Gastroesophageal sphincter (tissue), 4 donors: ENCODE measurements around the gene PTRH2. TPM values are rescaled to one million over a fixed set of nuclear protein-coding genes. Genes with fewer than 3 reads are reported as not detected.

ENCODE experiments used
- ATAC-seq: fragments of 150-250 bp; one replicate; pipeline ENCODE4 v1.9.1; 2016; ENCODE audit warnings: mild to moderate bottlenecking, moderate library complexity
- H3K27ac ChIP-seq, 4 donors: fragments of 200-600 bp; sonication (generic) in 3 of 4; 1 replicate in 3 of 4; 2 replicates in 1 of 4; pipeline ENCODE4 v1.5.1; 2016 to 2019
- H3K27me3 ChIP-seq: fragments of 200-600 bp; sonication (generic); one replicate; pipeline ENCODE4 v1.5.1; 2019
- H3K36me3 ChIP-seq, 2 donors: fragments of 200-600 bp; sonication (generic); one replicate each; pipeline ENCODE4 v1.5.1; 2019; ENCODE audit warnings: control low read depth in 1 of 2
- H3K4me1 ChIP-seq, 3 donors: fragments of 200-600 bp; sonication (generic); 1 replicate in 2 of 3; 2 replicates in 1 of 3; pipeline ENCODE4 v1.5.1; 2016 to 2019; ENCODE audit warnings: control low read depth in 2 of 3
- H3K4me3 ChIP-seq, 2 donors: fragments of 200-600 bp; sonication (generic); one replicate each; pipeline ENCODE4 v1.5.1; 2019; ENCODE audit warnings: mild to moderate bottlenecking in 1 of 2, moderate library complexity in 1 of 2
- H3K9me3 ChIP-seq, 3 donors: fragments of 200-600 bp; sonication (generic); one replicate each; pipeline ENCODE4 v1.5.1; 2017 to 2019; ENCODE audit warnings: control low read depth in 2 of 3
- EP300 ChIP-seq: sonication (generic); formaldehyde crosslinking; IDR thresholded peaks from one replicate; pipeline ENCODE4 v1.6.1; 2017; ENCODE audit warnings: antibody characterized with exemption, mild to moderate bottlenecking
- POLR2A ChIP-seq, 2 donors: fragments of 450-650 bp; IDR thresholded peaks; one replicate each; pipeline ENCODE4 v1.6.1; 2017; ENCODE audit warnings: antibody characterized with exemption in 2 of 2, mild to moderate bottlenecking in 2 of 2, moderate library complexity in 1 of 2
- POLR2AphosphoS5 ChIP-seq: sonication (generic); formaldehyde crosslinking; IDR thresholded peaks from one replicate; pipeline ENCODE4 v1.6.1; 2017; ENCODE audit warnings: antibody characterized with exemption
- WGBS, 2 donors: methylation state at CpG; one replicate each; pipeline ENCODE4 v1.1.5; 2018; ENCODE audit warnings: low coverage in 1 of 2; 5-methylcytosine and 5-hydroxymethylcytosine counted together
- total RNA-seq, 4 donors: library from RNA; depleted of rRNA; stranded (reverse); fragments of >200 nt; gene quantifications; one replicate each; pipeline ENCODE4 v1.1.0, GENCODE V29; 2016
- TF ChIP-seq, protein P1 (sequence below), 4 experiments: fragments of 200-600 bp in 2 of 4; fragments of 450-650 bp in 2 of 4; sonication (generic) in 1 of 4; IDR thresholded peaks; one replicate each; pipeline ENCODE4 v1.5.1; 2017 to 2019; ENCODE audit warnings: antibody characterized with exemption in 4 of 4, mild to moderate bottlenecking in 2 of 4, moderate library complexity in 2 of 4

The PTRH2 gene
- total RNA-seq, 4 donors from 2014 or later, result 16.6 to 26.0 (median 24.3) TPM

DNA sequence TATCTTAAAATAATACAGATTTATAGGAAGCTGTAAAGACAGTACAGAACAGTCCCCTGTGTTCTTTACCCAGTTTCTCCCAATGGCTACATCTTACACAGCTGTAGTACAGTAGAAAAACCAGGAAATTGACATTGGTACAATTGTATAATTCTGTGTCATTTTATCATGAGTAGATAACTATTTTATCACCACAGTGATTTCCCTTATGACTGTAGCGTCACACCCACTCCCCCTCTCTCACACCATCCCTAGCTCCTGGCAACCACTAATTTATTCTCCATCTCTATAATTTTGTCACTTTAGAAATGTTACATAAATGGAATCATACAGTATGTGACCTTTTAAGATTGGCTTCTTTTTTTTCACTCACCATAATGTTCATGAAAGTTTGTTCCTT, 56.6 kb downstream of the PTRH2 start:
- WGBS, 2 donors, result 88 to 100% methylated on average over 1 of the region's 1 CpG
- no peaks in the 10 kb centered on the region for H3K27me3 ChIP-seq
- ATAC-seq, result no peak
- H3K4me1 ChIP-seq, result peaks cover 0 to 19% (median 0%) of the 10 kb centered on the region in 3 donors
- H3K4me3 ChIP-seq, result no peak overlapping the region
- no peak overlapping the region for H3K27ac ChIP-seq
- peaks cover 11 to 92% of the 10 kb centered on the region in 2 donors for H3K36me3 ChIP-seq
- no peaks in the 10 kb centered on the region for H3K9me3 ChIP-seq
- TF ChIP-seq POLR2A (IDR thresholded peaks at IDR 0.05) (no peak), POLR2AphosphoS5 (no peak), EP300 (no peak)
- TF ChIP-seq, protein P1, sequence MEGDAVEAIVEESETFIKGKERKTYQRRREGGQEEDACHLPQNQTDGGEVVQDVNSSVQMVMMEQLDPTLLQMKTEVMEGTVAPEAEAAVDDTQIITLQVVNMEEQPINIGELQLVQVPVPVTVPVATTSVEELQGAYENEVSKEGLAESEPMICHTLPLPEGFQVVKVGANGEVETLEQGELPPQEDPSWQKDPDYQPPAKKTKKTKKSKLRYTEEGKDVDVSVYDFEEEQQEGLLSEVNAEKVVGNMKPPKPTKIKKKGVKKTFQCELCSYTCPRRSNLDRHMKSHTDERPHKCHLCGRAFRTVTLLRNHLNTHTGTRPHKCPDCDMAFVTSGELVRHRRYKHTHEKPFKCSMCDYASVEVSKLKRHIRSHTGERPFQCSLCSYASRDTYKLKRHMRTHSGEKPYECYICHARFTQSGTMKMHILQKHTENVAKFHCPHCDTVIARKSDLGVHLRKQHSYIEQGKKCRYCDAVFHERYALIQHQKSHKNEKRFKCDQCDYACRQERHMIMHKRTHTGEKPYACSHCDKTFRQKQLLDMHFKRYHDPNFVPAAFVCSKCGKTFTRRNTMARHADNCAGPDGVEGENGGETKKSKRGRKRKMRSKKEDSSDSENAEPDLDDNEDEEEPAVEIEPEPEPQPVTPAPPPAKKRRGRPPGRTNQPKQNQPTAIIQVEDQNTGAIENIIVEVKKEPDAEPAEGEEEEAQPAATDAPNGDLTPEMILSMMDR (IDR thresholded peaks at IDR 0.05), result no peak

DNA sequence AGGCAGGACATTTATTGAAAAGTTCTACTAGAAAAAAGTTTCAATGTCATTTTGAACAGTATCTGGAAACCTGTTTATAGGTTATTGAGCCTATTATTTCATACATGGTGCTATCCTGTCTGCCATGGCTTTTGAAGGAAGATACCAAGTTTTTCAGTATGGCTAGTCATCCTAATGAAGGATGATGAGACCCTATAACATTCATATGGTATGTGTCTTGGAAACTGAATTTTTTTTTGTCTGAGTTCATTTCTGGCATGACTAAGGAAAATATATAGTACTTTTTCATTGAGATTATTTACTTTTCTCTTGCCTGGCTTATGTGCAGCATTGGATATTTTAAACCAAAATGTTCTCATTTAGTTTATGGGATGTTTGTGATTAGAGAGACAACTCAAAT, 57.3 kb downstream of the PTRH2 start:
- H3K27me3 ChIP-seq, result no peaks in the 10 kb centered on the region
- H3K36me3 ChIP-seq, result peaks cover 11 to 86% of the 10 kb centered on the region in 2 donors
- H3K27ac ChIP-seq, result no peak overlapping the region
- no peak overlapping the region for H3K4me3 ChIP-seq
- TF ChIP-seq EP300, result no peak
- no peak for TF ChIP-seq POLR2A (IDR thresholded peaks at IDR 0.05)
- TF ChIP-seq, protein P1 (IDR thresholded peaks at IDR 0.05), result no peak
- TF ChIP-seq POLR2AphosphoS5, result no peak
- ATAC-seq, result no peak
- peaks cover 0 to 24% (median 0%) of the 10 kb centered on the region in 3 donors for H3K4me1 ChIP-seq
- H3K9me3 ChIP-seq, result no peaks in the 10 kb centered on the region

Other genes starting within 250 kb of the PTRH2 start
- 10 to 100 TPM; 33.0 to 68.9 (median 47.7) TPM for gene DHX40, start 141.8 kb downstream of the PTRH2 start, total RNA-seq
- gene CLTC, start 87.5 kb downstream of the PTRH2 start, total RNA-seq, result 100 to 1,000 TPM; 290 to 342 (median 317) TPM
- gene VMP1, start 224 bp upstream of the PTRH2 start, total RNA-seq, result 100 to 1,000 TPM in 1 of 4 donors, 10 to 100 TPM in 3; 50.8 to 175 (median 85.0) TPM
- 10 to 100 TPM in 2 of 4 donors, 1 to 10 TPM in 2; 3.6 to 17.1 (median 10.0) TPM for gene TUBD1, start 185.5 kb upstream of the PTRH2 start, total RNA-seq
- gene RPS6KB1, start 185.7 kb upstream of the PTRH2 start, total RNA-seq, result 10 to 100 TPM; 19.2 to 36.3 (median 27.6) TPM